Hypothalamus (tissue), 51 donors: ENCODE results near the gene CRY1.

Source experiments
- DNase-seq, 51 donors: peaks; one replicate each; lab custom pipeline; 2025; lab: John Stamatoyannopoulos, UW

CRY1 gene

GRCh38 chr12:107093417-107094182 is at the start of gene CRY1:
CRY1 (minus strand) TSS chr12:107093549; CDS start chr12:107092961, 588 bp downstream.
- peak; percentile 86 to 100 (median 95) for DNase-seq

GRCh38 chr12:107139787-107140186 is 46.4 kb upstream of the CRY1 start:
- DNase-seq, result no peak

GRCh38 chr12:107138990-107139389 is 45.6 kb upstream of the CRY1 start:
- no peak for DNase-seq

DNA sequence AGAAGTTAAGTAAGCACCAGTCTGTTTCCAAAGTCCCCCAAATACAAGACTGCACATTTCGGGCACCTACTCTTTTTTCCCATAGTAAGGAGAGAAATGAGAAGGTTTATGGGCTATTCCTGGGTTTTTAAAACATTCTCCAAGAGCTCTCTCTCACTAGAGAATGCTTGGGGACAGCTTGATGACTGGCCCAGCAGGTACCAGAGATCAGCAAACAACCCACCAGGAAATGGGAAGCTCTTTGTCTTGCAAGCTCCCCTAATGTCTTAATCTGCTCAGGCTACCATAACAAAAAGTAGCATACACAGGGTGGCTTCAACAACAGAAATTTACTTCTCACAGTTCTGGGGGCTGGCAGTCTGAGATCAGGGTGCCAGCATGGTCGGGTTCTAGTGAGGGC is 41.8 kb upstream of the CRY1 start:
- no peak for DNase-seq

GRCh38 chr12:107134558-107134957 is 41.2 kb upstream of the CRY1 start:
- DNase-seq, result no peak

- no peak for DNase-seq
Measured at GRCh38 chr12:107133462-107133861, 40.1 kb upstream of the CRY1 start.

- DNase-seq, result peak in 12 of 51 donors; percentile 1 to 64 (median 2)
Measured at GRCh38 chr12:107131832-107132616, 38.7 kb upstream of the CRY1 start.

- DNase-seq, result no peak
Measured at GRCh38 chr12:107130830-107131611, 37.7 kb upstream of the CRY1 start.

- no peak for DNase-seq
Measured at GRCh38 chr12:107129315-107129930, 36.1 kb upstream of the CRY1 start.

GRCh38 chr12:107127482-107128430 is 34.4 kb upstream of the CRY1 start:
- no peak for DNase-seq

DNA sequence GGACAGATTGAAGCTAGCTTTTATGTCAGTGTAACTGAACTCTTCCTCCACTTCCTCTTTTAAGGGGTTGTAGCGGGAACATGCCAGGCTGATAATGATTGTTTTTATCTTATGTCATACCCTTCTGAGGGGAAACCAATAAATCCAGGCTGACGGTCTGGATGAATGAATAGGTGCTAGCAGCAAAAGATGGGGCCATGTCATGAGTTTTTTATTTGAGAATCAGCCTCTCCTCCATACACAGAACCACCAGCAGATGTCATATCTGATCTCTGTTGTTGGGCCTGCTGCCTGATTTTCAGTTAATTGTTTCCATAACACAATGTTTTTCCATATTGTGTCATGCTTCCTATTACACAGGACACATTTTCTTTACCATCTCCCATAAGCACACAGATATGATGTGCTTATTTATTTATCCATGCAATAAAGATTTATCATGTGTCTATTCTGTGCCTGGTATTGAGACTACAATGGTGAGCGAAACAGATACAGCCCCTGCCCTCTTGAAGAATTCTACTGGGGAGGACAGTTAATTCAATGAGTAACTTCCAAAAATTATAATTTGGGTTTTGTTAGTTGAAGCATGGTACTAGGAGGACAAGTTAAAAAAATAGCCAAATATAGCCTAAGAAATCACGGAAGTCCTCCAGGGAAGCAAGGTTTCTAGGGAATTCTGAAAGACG is 33.6 kb upstream of the CRY1 start:
- no peak for DNase-seq

DNA sequence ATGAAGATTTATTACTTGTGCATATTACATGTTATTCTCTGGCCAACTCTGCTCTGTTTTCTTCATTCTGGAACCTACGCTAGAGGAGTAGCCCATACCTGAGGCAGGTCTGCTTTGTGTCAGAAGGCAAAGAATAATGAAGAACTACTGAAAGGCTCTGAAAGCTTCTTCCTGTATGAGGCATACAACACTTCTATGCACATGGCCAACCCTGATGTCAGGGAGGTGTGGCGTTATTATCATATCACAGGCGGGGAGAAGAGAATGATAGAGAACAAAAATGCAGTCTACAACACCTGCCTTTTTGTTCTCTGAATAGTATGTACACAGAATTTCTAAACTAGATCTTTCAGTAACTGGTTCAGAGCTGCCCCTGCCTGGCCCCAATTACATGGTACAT is 32.5 kb upstream of the CRY1 start:
- no peak for DNase-seq

- DNase-seq, result no peak
Measured at GRCh38 chr12:107122452-107122958, 29.2 kb upstream of the CRY1 start.

DNA sequence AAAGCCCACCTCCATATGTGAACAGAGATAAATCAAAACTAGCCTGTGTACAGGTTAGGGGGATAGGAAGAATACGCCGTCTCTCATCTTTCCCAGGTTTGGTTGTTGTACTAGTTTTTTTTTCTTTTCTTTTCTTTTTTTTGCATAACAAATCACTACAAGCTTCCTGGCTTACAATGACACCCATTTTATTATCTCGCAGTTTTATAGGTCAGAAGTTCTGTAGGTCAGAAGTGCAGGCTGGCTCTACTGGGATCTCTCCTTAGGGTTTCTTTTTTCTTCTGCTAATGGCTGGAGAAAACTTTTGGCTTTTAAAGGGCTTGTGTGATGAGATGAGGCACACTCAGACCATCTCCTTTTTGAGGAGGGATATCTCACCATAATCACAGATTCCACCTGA is 25.7 kb upstream of the CRY1 start:
- no peak for DNase-seq

DNA sequence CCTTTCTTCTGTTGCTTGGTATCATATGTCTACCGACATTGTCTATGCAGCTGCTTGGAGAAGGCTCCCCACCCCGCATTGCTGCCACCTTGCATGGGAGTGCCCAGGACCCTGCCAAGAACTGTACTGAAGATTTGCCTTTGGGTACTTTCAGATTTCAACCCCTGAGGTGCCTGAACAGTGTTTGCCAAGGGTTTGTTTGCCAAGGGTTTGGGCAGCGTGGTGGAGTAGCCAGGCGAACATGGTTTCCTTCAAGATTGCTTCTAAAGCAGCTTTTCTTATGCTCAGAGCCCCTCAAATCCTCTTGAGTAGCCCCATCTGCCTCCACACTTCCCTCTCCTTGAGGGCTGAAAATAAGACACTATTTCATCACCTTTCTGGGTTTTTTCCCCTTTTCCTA is 25.3 kb upstream of the CRY1 start:
- DNase-seq, result no peak

DNA sequence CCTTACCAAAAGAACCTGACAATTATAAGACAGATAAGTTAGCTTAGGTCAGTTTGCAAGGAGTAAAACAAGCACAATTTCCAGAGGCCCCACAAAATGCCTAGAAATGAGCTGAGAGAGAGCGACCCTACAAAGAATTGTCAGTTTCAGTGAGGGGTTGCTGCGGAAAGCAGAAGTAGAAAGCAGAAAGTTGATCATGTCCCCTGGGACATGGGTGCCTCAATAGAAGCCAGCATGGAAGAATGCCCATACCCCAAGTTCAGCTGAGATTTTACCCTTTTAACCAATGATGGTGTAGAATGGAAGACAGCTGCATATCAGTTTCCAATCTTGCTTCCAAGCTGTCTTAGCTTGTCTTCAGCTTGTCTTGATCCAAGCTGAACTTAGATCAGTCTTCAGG is 21.8 kb upstream of the CRY1 start:
- no peak for DNase-seq

DNA sequence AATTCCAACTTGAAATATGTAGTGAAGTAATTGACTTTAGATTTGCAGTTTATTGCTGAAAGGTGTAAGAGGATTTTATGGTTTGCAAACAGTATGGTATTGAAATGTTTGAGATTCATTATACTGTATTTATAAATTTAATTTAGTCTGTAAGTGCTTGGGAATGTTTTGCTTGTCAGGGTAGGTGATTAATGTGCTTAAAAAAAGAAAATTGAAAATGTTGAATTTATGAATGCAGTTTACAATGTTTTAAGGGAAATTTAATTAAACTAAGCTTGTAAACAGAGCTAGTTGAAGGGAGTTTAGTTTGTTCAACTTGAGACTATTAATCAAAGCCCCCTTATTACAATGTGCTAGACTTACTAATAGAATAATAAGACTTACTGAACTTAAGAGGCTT is 18.0 kb upstream of the CRY1 start:
- DNase-seq, result no peak
